Kidney tubule cell (primary cell): ENCODE measurements around the gene PANX2.
"Not testable (repeated sequence)": the region's sequence is repeated elsewhere in the genome, so short reads cannot be mapped to it uniquely, and the experiment has no call there.

Experiments used
- DNase-seq: peaks from one replicate; pipeline ENCODE4 v3.0.0-alpha.2; 2018; ENCODE audit warnings: low spot score

The PANX2 gene

GRCh38 chr22:50170453-50171318 is at the start of gene PANX2:
Gene PANX2, plus strand, starts transcription at chr22:50170731. Its CDS starts 0 bp downstream, at chr22:50170731.
- no peak for DNase-seq

DNA sequence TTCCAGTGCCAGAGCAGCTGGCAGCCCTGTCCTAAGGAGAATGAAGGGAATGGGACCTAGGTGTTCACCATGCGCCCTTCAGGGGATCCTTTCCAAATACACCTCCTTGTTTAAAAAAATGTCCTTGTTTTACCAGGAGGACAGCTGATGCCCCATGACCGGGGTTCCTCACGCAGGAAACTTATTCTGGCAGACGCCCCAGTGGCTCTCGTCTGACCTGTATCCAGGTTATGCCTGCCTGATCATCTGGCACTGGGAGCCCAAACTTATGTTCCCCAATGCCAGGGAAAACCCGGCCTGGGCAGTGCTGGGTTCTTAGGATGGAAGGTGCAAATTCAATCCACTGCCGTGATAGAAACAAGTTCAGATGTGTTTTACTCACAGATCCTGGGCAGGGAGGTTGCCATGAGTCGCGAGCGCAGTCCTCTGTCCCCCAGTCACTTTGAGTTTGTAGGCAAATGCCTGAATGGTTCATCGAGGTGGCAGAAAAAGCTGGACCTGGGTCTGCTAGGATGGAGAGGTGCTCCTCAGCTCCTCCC is 49.3 kb upstream of the PANX2 start:
- DNase-seq = no peak

- no peak for DNase-seq
Measured at GRCh38 chr22:50123119-50123518, 47.4 kb upstream of the PANX2 start.

GRCh38 chr22:50125029-50125428 is 45.5 kb upstream of the PANX2 start:
- DNase-seq = no peak

DNA sequence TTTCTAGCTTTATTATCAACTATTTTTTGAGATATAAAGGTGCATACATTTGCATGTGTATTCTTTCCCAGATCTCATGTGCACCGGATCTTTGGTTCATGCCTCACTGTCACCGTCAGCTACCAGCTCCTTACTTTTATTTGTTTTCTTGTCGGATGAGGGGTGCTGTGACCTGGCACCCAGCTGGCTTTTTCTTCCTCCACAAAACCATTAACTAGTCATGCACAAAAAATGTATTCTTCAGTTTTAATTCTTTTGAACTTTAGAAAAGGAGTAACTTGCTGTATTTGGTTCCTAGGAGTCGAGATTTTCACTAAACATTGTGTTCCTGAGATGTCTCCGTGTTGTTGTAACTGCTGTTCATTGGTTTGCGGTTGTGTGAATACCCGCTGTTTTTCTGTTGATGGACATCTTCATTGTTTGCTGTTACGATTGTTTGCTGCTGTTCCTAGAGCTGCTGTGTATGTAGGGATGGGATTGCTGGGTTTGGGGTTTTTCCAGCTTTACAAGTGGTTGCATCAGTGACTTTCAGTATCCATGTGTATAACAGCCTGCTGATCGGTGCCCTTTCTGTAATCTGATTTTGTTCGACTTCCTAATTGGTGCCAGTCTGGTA is 41.3 kb upstream of the PANX2 start:
- no peak for DNase-seq

DNA sequence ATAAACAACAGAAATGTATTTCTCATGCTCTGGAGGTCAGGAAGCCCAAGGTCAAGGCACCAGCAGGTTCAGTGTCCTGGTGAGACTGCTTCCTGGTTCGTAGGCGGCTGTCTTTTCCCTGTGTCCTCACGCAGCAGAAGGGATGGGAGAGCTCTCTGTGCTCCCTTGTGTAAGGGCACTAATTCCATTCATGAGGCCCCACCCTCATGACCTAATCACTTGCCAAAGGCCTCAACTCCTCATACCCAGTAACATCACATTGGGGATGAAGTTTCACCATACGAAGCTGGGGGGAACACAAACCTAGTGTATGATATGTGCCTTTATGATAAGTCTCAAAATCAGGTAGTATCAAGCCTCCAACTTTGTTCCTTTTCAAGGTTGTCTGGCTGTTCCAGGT is 38.6 kb upstream of the PANX2 start:
- no peak for DNase-seq

DNA sequence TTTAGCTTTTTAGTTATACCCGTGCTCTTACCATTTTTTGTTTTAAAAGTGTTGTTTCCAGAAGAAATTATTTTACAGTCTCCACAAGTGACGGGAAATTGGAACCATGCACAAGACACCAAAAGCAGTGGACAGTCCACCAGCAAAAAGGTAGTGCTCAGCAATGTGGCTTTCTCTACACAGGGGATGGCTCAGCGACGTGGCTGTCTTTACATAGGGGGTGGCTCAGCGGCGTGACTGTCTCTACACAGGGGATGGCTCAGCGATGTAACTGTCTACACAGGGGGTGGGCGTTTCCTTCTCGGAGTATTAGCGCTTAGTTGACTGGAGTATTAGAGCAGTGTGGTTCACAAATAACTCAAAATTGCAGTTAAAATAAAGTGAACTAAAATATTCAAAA is 36.0 kb upstream of the PANX2 start:
- DNase-seq = no peak

DNA sequence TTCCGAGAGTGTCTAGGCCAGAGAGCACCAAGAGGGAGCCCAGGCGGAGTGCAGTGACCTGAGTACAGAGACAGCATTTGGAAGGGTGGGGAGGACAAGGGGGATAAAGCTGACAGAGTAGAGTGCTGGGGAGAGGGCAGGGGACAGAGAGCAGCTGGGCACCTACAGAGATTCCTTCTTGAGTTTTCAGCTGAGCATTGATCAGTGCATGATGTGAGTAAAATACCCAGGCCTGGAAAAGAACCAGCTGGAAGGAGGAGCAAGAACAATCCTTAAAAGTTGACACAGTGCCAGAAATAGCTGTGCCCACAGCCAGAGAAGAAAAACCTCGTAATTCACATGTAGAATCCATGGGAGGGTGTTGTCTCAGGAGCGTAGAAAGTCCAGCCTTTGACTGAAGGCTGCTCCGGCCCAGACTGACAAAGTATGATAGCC is 33.9 kb upstream of the PANX2 start:
- peak; percentile 14 for DNase-seq

DNA sequence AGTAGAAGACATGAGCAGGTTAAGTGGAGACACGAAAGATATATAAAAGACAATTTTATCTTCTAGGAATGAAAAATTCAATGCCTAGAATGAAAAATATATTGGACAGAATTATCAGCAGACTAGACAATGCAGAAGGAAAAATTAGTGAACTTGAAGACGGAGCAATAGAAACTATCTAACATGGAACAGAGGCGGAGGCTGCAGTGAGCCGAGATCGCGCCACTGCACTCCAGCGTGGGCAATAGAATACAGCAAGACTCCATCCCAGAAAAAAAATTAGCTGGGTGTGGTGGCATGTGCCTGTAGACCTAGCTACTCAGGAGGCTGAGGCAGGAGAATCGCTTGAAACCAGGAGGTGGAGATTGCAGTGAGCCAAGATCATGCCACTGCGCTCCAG is 33.3 kb upstream of the PANX2 start:
- not testable (repeated sequence) for DNase-seq

DNA sequence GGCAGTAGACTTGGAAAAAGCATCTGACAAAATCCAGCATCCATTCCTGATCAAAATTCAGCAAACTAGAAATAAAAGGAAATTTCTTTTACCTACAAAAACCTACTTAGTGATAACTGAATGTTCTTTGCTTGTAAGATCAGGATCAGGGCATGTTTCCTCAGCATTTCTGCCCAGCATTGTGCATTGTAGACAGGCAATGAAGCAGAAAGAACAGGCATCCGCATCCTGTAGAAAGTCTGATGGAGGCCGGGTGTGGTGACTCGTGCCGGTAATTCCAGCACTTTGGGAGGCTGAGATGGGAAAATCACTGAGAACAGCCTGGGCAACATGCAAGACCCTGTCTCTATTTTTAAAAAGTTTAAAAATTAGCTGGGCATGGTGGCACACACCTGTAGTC is 32.5 kb upstream of the PANX2 start:
- peak; percentile 62 for DNase-seq

- DNase-seq = no peak
Measured at GRCh38 chr22:50138988-50139387, 31.5 kb upstream of the PANX2 start.

DNA sequence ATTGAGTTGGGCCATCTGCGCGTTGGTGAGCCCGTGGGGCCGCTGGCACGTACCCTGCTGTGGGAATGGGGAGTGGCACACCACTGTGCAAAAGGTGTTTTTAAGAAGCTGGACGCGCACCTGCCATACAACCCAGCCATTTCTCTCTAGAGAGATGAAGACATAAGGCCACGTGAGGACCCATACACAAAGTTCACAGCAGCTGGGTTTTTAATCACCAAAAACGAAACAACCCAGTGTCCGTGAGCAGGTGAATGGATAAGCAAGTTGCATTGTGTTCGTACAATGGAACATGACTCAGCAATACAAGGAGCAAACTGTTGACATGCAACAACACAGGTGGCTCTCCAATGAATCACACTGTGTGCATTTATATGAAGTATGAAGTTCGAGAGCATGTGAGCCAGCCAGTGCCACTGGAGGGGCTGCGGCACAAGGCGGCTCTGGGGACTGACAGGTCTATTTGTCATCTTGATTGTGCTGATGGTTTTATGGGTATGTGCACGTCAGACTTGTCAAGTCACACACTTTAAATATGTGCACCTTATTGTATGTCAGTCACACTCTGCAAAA is 30.6 kb upstream of the PANX2 start:
- peak; percentile 42 for DNase-seq

DNA sequence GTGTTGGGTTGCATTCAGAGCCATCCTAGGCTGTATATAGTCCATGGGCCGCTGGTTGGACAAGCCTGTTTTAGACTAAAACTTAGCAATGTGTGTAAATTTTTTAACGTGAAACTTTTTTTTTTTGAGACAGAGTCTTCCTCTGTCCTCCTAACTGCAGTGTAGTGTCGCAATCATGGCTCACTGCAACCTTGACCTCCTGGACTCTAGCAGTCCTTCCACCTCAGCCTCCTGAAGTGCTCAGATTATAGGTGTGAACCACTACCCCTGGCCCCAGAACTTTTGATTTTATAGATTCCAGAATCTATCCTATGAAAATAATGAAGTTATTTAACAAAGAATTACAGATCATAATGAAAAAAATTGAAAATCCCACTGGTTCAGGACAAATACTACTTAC is 29.9 kb upstream of the PANX2 start:
- no peak for DNase-seq

GRCh38 chr22:50141462-50141861 is 29.1 kb upstream of the PANX2 start:
- DNase-seq = no peak

GRCh38 chr22:50141891-50142363 is 28.6 kb upstream of the PANX2 start:
- no peak for DNase-seq

- no peak for DNase-seq
Measured at GRCh38 chr22:50143096-50143495, 27.4 kb upstream of the PANX2 start.

GRCh38 chr22:50144005-50144614 is 26.4 kb upstream of the PANX2 start:
- no peak for DNase-seq

- no peak for DNase-seq
Measured at GRCh38 chr22:50145721-50146438, 24.7 kb upstream of the PANX2 start.

DNA sequence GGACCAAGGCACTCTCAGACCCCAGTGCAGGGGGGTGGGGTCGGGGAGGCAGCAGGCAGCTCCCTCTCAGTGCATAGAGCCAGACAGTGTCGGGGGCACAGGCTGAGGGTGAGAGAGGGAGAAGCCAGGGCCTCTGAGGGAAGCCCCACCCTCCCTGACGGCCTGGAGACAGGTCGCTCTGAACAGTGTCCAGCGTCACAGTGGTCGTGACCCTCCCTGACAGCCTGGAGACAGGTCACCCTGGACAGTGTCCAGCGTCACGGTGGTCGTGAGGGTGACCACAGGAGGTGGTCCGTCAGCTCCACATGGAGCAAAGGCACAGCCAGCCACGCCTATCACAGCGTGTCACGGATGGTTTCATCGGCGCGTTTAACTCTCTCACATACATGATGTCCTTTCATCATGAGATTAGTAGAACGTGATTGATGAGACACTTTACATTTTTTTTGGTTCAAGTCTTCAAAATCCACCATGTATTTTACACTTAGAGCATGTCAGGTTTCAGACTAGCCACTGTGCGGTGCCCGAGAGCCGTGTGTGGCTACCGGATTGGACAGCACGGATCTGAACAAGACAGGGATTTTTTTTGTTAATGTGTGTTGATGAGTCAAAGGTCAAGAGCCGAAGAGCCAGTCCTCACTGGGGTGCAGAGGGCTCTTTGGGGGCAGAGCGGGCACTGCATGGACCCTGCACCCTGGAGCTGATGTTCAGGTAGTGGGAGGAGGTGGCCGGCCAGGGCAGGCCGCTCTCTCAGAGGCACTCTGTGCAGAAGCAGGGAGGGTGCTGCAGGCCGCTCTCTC is 23.9 kb upstream of the PANX2 start:
- DNase-seq = peak; percentile 79

DNA sequence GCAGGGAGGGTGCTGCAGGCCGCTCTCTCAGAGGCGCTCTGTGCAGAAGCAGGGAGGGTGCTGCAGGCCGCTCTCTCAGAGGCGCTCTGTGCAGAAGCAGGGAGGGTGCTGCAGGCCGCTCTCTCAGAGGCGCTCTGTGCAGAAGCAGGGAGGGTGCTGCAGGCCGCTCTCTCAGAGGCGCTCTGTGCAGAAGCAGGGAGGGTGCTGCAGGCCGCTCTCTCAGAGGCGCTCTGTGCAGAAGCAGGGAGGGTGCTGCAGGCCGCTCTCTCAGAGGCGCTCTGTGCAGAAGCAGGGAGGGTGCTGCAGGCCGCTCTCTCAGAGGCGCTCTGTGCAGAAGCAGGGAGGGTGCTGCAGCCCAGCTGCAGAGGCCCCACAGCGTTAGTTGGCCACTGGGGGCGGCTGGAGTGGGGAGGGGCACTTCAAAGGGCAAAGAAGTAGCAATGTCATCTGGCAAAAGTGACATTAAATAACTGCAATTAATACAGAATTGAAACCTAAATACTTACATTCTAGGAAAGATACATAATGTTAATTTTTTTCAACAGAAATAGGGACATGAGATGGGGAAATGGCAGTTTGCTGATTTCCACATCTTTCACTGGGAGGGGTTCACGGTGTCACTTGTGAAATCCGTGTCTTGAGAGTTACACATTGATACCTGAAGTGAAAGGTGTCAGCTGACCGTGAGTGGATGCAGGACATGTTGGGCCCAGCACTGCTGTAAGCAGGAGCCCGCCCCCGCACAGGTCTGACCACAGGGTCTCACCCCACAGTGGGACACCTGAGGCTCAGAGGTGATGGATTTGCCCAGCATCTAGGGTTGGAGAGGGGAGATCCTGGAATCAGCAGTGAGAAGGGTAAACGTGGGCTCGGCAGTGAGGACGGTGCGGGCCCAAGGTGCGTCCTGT is 23.0 kb upstream of the PANX2 start:
- not testable (repeated sequence) for DNase-seq
